H1 (cell line): Measurements from ENCODE around the gene ZNF789. TPM values are rescaled to one million over a fixed set of nuclear protein-coding genes. Genes with fewer than 3 reads are reported as not detected.

Source experiments
- CTCF ChIA-PET: fragments of 300-600 bp; sonication (Branson Sonifier 250); formaldehyde crosslinking; loops from one replicate; lab custom pipeline; 2021; ENCODE audit not compliant: partially characterized antibody; lab: Charles Lee
- POLR2A ChIA-PET: fragments of 300-600 bp; sonication (Branson Sonifier 250); formaldehyde crosslinking; loops from one replicate; lab custom pipeline; 2021; ENCODE audit warnings: inconsistent platforms; ENCODE audit not compliant: partially characterized antibody; lab: Charles Lee
- DNase-seq, 2 experiments: peaks; one replicate each; pipeline versions ENCODE4 v3.0.0 to v3.0.0-alpha.2; 2010 to 2022; ENCODE audit warnings: low spot score in 2 of 2, low read depth in 1 of 2, mixed read lengths in 1 of 2
- FAIRE-seq: peaks from 2 replicates; lab custom pipeline; 2011; peaks lifted over from hg19 to GRCh38; lab: Jason Lieb, UNC
- H2AFZ ChIP-seq: 2 replicates; pipeline ENCODE4 v1.8.1; 2012; ENCODE audit warnings: low read length, inconsistent platforms
- H2AK5ac ChIP-seq: 2 replicates; pipeline ENCODE4 v1.6.1; 2013; ENCODE audit warnings: low read depth, low read length
- H2BK120ac ChIP-seq: replicated peaks from 2 replicates; pipeline ENCODE3; 2013; ENCODE audit warnings: low read depth, low read length, inconsistent platforms
- H2BK12ac ChIP-seq: 2 replicates; pipeline ENCODE4 v1.6.1; 2013; ENCODE audit warnings: low read depth, low read length
- H2BK15ac ChIP-seq: 2 replicates; pipeline ENCODE4 v1.6.1; 2013; ENCODE audit warnings: low read length
- H2BK20ac ChIP-seq: 2 replicates; pipeline ENCODE4 v1.6.1; 2013; ENCODE audit warnings: low read length
- H2BK5ac ChIP-seq: 2 replicates; pipeline ENCODE4 v1.6.1; 2013; ENCODE audit warnings: low read depth, low read length
- H3K14ac ChIP-seq: 2 replicates; pipeline ENCODE4 v1.6.1; 2013; ENCODE audit warnings: inconsistent platforms; ENCODE audit not compliant: insufficient read length
- H3K18ac ChIP-seq: 2 replicates; pipeline ENCODE4 v1.6.1; 2013; ENCODE audit warnings: low read length; ENCODE audit errors: extremely low read depth
- H3K23ac ChIP-seq: 2 replicates; pipeline ENCODE4 v1.6.1; 2013; ENCODE audit warnings: inconsistent platforms; ENCODE audit not compliant: insufficient read length
- H3K23me2 ChIP-seq: 2 replicates; pipeline ENCODE4 v1.6.1; 2013; ENCODE audit warnings: low read depth, low read length
- H3K27ac ChIP-seq: 2 replicates; pipeline ENCODE4 v1.6.1; 2011; ENCODE audit warnings: low read depth, low read length, inconsistent platforms
- H3K27me3 ChIP-seq, 4 experiments: replicated peaks in 1 of 4; 1 replicate in 1 of 4; 2 replicates in 3 of 4; pipeline versions ENCODE4 v1.6.1 to v1.8.1; 2011 to 2013; ENCODE audit warnings: low read length in 3 of 4, mild to moderate bottlenecking in 3 of 4, inconsistent platforms in 2 of 4, mixed read lengths in 2 of 4, moderate library complexity in 1 of 4; ENCODE audit not compliant: control insufficient read depth in 3 of 4, insufficient read depth in 3 of 4; ENCODE audit errors: extremely low read depth in 1 of 4
- H3K36me3 ChIP-seq, 4 experiments: 2 replicates each; pipeline versions ENCODE4 v1.6.1 to v1.8.1; 2011 to 2013; ENCODE audit warnings: mild to moderate bottlenecking in 4 of 4, low read length in 3 of 4, moderate library complexity in 2 of 4, control low read depth in 1 of 4, inconsistent platforms in 1 of 4; ENCODE audit not compliant: insufficient read depth in 4 of 4, control insufficient read depth in 2 of 4
- H3K4ac ChIP-seq: replicated peaks from 2 replicates; pipeline ENCODE3; 2013; ENCODE audit warnings: low read length, low read depth, mixed read lengths, inconsistent platforms; ENCODE audit not compliant: insufficient read length
- H3K4me1 ChIP-seq, 4 experiments: replicated peaks in 1 of 4; 1 replicate in 1 of 4; 2 replicates in 3 of 4; pipeline versions ENCODE4 v1.6.1 to v1.8.1; 2011 to 2013; ENCODE audit warnings: low read length in 3 of 4, inconsistent platforms in 2 of 4, mixed read lengths in 1 of 4; ENCODE audit not compliant: insufficient read depth in 4 of 4, control insufficient read depth in 3 of 4
- H3K4me2 ChIP-seq, 2 experiments: 2 replicates each; pipeline versions ENCODE4 v1.6.1 to v1.8.1; 2011 to 2013; ENCODE audit warnings: low read depth in 2 of 2, low read length in 2 of 2, control low read depth in 1 of 2, inconsistent platforms in 1 of 2, mild to moderate bottlenecking in 1 of 2; ENCODE audit not compliant: insufficient read depth in 1 of 2
- H3K4me3 ChIP-seq, 4 experiments: fragments of 200-600, 300-600 bp in 1 of 4; sonication (generic), shearing (Covaris generic), sonication (Bioruptor Twin) in 1 of 4; 2 replicates each; pipeline versions ENCODE4 v1.5.1 to v1.8.1; 2011 to 2016; ENCODE audit warnings: low read length in 4 of 4, low read depth in 3 of 4, control low read depth in 2 of 4, inconsistent platforms in 2 of 4, mild to moderate bottlenecking in 2 of 4, mixed read lengths in 1 of 4, moderate library complexity in 1 of 4; ENCODE audit not compliant: insufficient read depth in 2 of 4; ENCODE audit errors: extremely low read depth in 1 of 4
- H3K56ac ChIP-seq: replicated peaks from 2 replicates; pipeline ENCODE3; 2013; ENCODE audit warnings: low read depth, mild to moderate bottlenecking, mixed read lengths, low read length, inconsistent platforms; ENCODE audit not compliant: insufficient read length
- H3K79me1 ChIP-seq: 2 replicates; pipeline ENCODE4 v1.6.1; 2013; ENCODE audit warnings: low read depth, low read length, control low read depth
- H3K79me2 ChIP-seq, 2 experiments: 2 replicates each; pipeline versions ENCODE4 v1.6.1 to v1.8.1; 2012 to 2013; ENCODE audit warnings: low read length in 2 of 2, mild to moderate bottlenecking in 2 of 2, inconsistent platforms in 1 of 2; ENCODE audit not compliant: insufficient read depth in 2 of 2, control insufficient read depth in 1 of 2
- H3K9ac ChIP-seq, 4 experiments: replicated peaks in 1 of 4; 1 replicate in 1 of 4; 2 replicates in 3 of 4; pipeline versions ENCODE4 v1.6.1 to v1.8.1; 2011 to 2013; ENCODE audit warnings: low read depth in 3 of 4, low read length in 3 of 4, control low read depth in 2 of 4, mild to moderate bottlenecking in 2 of 4, moderate library complexity in 2 of 4, inconsistent platforms in 1 of 4; ENCODE audit errors: extremely low read depth in 1 of 4
- H3K9me3 ChIP-seq, 2 experiments: 2 replicates each; pipeline versions ENCODE4 v1.6.1 to v1.8.1; 2012 to 2013; ENCODE audit warnings: mild to moderate bottlenecking in 2 of 2, moderate library complexity in 2 of 2, control low read depth in 1 of 2, inconsistent platforms in 1 of 2, low read depth in 1 of 2, low read length in 1 of 2, mixed read lengths in 1 of 2; ENCODE audit not compliant: insufficient read depth in 2 of 2
- H4K20me1 ChIP-seq, 2 experiments: replicated peaks in 1 of 2; 2 replicates each; pipeline versions ENCODE3 to v1.8.1; 2011 to 2013; ENCODE audit warnings: inconsistent platforms in 2 of 2, low read length in 2 of 2, mild to moderate bottlenecking in 1 of 2; ENCODE audit not compliant: insufficient read depth in 2 of 2, control insufficient read depth in 1 of 2
- H4K5ac ChIP-seq: 2 replicates; pipeline ENCODE4 v1.6.1; 2013; ENCODE audit warnings: low read length, low read depth, mixed read lengths, inconsistent platforms; ENCODE audit not compliant: insufficient read length
- H4K8ac ChIP-seq: 2 replicates; pipeline ENCODE4 v1.8.0; 2013; ENCODE audit warnings: mild to moderate bottlenecking, moderate library complexity, low read length, inconsistent platforms; ENCODE audit not compliant: insufficient read depth; ENCODE audit errors: extremely low read depth
- H4K91ac ChIP-seq: replicated peaks from 2 replicates; pipeline ENCODE3; 2013; ENCODE audit warnings: low read length, mixed read lengths, inconsistent platforms; ENCODE audit not compliant: insufficient read length
- WGBS, 2 experiments: shearing (Covaris generic) in 1 of 2; methylation state at CpG; one replicate each; pipeline versions ENCODE4 v1.1.6 to v1.1.7; 2013 to 2015; ENCODE audit warnings: low lambda C conversion rate in 2 of 2, mixed read lengths in 2 of 2, inconsistent platforms in 1 of 2, low coverage in 1 of 2, missing lambda C conversion rate in 1 of 2; ENCODE audit not compliant: insufficient replicate concordance in 2 of 2, insufficient coverage in 1 of 2, insufficient read length in 1 of 2; ENCODE audit errors: extremely low coverage in 1 of 2, missing lambda C conversion rate in 1 of 2; 5-methylcytosine and 5-hydroxymethylcytosine counted together
- polyA plus RNA-seq, 7 experiments: library from polyadenylated mRNA; depleted of rRNA in 3 of 7; stranded (reverse) in 5 of 7; unstranded in 2 of 7; fragments of >200 nt in 5 of 7; fragments of 200-250 nt in 2 of 7; gene quantifications; 1 replicate in 5 of 7; 2 replicates in 1 of 7; 4 replicates in 1 of 7; pipeline versions ENCODE4 v1.2.1 to v1.2.3, GENCODE V29; 2011 to 2013; ENCODE audit warnings: missing spikeins in 2 of 7, mixed read lengths in 2 of 7
- total RNA-seq: library from RNA; stranded (reverse); fragmentation: NEBNext Ultra II Directional; extraction: Animal tissue kit (Norgen Biotek cat#: 25700); gene quantifications from 2 replicates; pipeline ENCODE4 v1.2.1, GENCODE V29; 2021

Gene ZNF789
- total and polyA plus RNA-seq, 2 of the 8 experiments (the other 6 are each of a cell fraction or from before 2014, with no cell fraction given): 11.4 to 12.5 TPM

GRCh38 chr7:99476107-99476506 is 3.4 kb downstream of the ZNF789 start:
- no peak overlapping the region for H3K4me3 ChIP-seq
- H3K27me3 ChIP-seq: no peaks in the 10 kb centered on the region
- no peak overlapping the region for H2BK20ac ChIP-seq
- FAIRE-seq (no peak), DNase-seq (no peak)
- H2AK5ac ChIP-seq: no peak overlapping the region
- H3K4me2 ChIP-seq: no peak overlapping the region
- H3K9me3 ChIP-seq: no peaks in the 10 kb centered on the region
- H3K79me2 ChIP-seq: peaks cover 16 to 51% of the 10 kb centered on the region in 2 experiments
- H3K9ac ChIP-seq: no peak overlapping the region
- H2BK15ac ChIP-seq: no peak overlapping the region
- no peak overlapping the region for H2BK120ac ChIP-seq
- 91% methylated on average over 5 of the region's 5 CpGs; no CpG with 5 or more reads in 1 of the 2 experiments for WGBS, 2 experiments
- no peak overlapping the region for H4K91ac ChIP-seq
- H4K20me1 ChIP-seq: peaks cover 0 to 4% of the 10 kb centered on the region in 2 experiments
- no peak overlapping the region for H2BK12ac ChIP-seq
- no peak overlapping the region for H3K23ac ChIP-seq
- H4K8ac ChIP-seq: no peak overlapping the region
- no peak overlapping the region for H4K5ac ChIP-seq
- H3K36me3 ChIP-seq: peaks cover 0 to 19% (median 9%) of the 10 kb centered on the region in 4 experiments; a peak in 4 of 8 replicates
- H3K23me2 ChIP-seq: peaks cover 7% of the 10 kb centered on the region
- no peak overlapping the region for H3K4ac ChIP-seq
- no peak overlapping the region for H3K27ac ChIP-seq
- ChIA-PET POLR2A (interaction anchor here (0.6 to 2.3 kb wide), 12 partner anchors 9 to 1111 kb away, joined by 3 to 8 read pairs (median 4); partner anchors contain the start of genes ATP5MF, CPSF4 and PTCD1), CTCF (interaction anchor here (0.7 to 1.3 kb wide), 2 partner anchors 13 to 17 kb away, joined by 3 read pairs; no protein-coding TSS in a partner anchor)
- no peak overlapping the region for H3K18ac ChIP-seq
- no peak overlapping the region for H2BK5ac ChIP-seq
- H3K4me1 ChIP-seq: no peaks in the 10 kb centered on the region
- H3K79me1 ChIP-seq: peaks cover 9% of the 10 kb centered on the region
- H3K56ac ChIP-seq: no peak overlapping the region
- H3K14ac ChIP-seq: no peak overlapping the region
- no peak overlapping the region for H2AFZ ChIP-seq
